ENCODE measurements around the gene COX7A2. TPM values are rescaled to one million over a fixed set of nuclear protein-coding genes. Genes with fewer than 3 reads are reported as not detected.
A peak's percentile ranks its signal among the peaks of the same experiment; 100 is the strongest.

Gene COX7A2
- total and polyA plus RNA-seq, 2 of the 13 experiments (the other 11 are each of a cell fraction or from before 2014, with no cell fraction given) = 407 to 556 TPM

DNA sequence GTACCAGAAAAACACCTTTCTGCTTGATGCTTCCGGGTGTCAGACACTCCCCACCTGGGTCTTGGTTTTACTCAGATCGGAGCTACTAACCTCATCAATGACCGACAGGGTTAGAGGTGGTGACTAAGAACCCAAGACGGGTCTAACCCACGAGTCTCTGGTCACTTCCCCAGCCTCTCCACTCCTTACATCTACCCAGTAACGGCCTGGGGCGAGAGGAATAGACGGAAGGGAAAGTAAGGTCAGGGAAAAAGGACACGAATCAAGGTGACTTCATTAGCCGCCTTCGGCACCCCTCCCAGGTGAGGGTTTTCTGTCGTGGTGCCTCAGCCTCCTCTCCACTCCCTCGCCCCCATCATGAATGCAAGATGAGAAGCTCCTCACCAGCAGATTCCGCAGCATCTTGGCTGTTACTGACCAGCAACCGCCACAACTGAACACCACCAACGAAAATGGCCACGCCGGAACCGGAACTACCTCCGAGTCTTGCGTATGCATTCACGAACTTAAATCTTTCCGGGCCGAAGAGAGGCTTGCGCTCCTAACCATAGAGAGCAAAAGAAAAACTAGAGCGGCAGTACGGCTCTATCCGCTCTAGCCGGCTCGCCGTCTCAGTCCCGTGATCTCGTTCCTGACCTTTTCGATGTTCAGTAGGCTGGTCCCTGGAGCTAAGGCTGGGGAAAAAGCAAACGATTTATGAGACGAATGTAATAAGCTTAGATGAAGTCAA lies at the start of gene COX7A2 (continued):
- TF ChIP-seq, protein P1, sequence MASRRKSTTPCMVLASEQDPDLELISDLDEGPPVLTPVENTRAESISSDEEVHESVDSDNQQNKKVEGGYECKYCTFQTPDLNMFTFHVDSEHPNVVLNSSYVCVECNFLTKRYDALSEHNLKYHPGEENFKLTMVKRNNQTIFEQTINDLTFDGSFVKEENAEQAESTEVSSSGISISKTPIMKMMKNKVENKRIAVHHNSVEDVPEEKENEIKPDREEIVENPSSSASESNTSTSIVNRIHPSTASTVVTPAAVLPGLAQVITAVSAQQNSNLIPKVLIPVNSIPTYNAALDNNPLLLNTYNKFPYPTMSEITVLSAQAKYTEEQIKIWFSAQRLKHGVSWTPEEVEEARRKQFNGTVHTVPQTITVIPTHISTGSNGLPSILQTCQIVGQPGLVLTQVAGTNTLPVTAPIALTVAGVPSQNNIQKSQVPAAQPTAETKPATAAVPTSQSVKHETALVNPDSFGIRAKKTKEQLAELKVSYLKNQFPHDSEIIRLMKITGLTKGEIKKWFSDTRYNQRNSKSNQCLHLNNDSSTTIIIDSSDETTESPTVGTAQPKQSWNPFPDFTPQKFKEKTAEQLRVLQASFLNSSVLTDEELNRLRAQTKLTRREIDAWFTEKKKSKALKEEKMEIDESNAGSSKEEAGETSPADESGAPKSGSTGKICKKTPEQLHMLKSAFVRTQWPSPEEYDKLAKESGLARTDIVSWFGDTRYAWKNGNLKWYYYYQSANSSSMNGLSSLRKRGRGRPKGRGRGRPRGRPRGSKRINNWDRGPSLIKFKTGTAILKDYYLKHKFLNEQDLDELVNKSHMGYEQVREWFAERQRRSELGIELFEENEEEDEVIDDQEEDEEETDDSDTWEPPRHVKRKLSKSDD (CRISPR knock-in tag; IDR thresholded peaks at IDR 0.05; ENCODE audit: low read depth) = peak; percentile 86; the same call in 1 of the 2 replicates
- TF ChIP-seq POLR2G (IDR thresholded peaks at IDR 0.05; ENCODE audit: low read depth, low read length) (peak; percentile 97), SATB2 (CRISPR knock-in tag; IDR thresholded peaks at IDR 0.05) (0 out of 2 replicates have a peak, but pooled peaks have one; percentile 59), GATAD1 (CRISPR knock-in tag; IDR thresholded peaks at IDR 0.05) (peak; percentile 94), MIER3 (CRISPR knock-in tag; IDR thresholded peaks at IDR 0.05; ENCODE audit: borderline replicate concordance) (peak; percentile 94), ZNF792 (CRISPR knock-in tag; IDR thresholded peaks at IDR 0.05) (peak; percentile 35; the same call in 1 of the 2 replicates), FOXJ3 (CRISPR knock-in tag; IDR thresholded peaks at IDR 0.05; ENCODE audit: borderline replicate concordance) (peak; percentile 14; the same call in 1 of the 2 replicates), ZNF251 (CRISPR knock-in tag; IDR thresholded peaks at IDR 0.05) (no peak), U2AF1 (optimal IDR thresholded peaks at IDR 0.05; ENCODE audit: low read depth, low read length) (peak; percentile 98), FLYWCH1 (CRISPR knock-in tag; IDR thresholded peaks at IDR 0.05) (peak; percentile 71; the same call in 1 of the 2 replicates), GATA4 (IDR thresholded peaks at IDR 0.05; ENCODE audit: borderline replicate concordance, low read depth) (peak; percentile 41; the same call in 1 of the 2 replicates), HOXA5 (CRISPR knock-in tag; IDR thresholded peaks at IDR 0.05) (peak; percentile 52; the same call in 1 of the 2 replicates), BHLHE40 (IDR thresholded peaks at IDR 0.05; ENCODE audit: low read length) (peak; percentile 89)
- TF ChIP-seq, protein P2, sequence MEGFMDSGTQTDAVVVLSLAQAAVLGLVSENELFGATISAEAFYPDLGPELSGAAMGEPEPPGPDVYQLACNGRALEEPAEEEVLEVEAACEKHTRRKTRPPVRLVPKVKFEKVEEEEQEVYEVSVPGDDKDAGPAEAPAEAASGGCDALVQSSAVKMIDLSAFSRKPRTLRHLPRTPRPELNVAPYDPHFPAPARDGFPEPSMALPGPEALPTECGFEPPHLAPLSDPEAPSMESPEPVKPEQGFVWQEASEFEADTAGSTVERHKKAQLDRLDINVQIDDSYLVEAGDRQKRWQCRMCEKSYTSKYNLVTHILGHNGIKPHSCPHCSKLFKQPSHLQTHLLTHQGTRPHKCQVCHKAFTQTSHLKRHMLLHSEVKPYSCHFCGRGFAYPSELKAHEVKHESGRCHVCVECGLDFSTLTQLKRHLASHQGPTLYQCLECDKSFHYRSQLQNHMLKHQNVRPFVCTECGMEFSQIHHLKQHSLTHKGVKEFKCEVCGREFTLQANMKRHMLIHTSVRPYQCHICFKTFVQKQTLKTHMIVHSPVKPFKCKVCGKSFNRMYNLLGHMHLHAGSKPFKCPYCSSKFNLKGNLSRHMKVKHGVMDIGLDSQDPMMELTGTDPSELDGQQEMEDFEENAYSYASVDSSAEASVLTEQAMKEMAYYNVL (CRISPR knock-in tag; IDR thresholded peaks at IDR 0.05; ENCODE audit: borderline replicate concordance) = 0 out of 2 replicates have a peak, but pooled peaks have one; percentile 22
- TF ChIP-seq, protein P3, sequence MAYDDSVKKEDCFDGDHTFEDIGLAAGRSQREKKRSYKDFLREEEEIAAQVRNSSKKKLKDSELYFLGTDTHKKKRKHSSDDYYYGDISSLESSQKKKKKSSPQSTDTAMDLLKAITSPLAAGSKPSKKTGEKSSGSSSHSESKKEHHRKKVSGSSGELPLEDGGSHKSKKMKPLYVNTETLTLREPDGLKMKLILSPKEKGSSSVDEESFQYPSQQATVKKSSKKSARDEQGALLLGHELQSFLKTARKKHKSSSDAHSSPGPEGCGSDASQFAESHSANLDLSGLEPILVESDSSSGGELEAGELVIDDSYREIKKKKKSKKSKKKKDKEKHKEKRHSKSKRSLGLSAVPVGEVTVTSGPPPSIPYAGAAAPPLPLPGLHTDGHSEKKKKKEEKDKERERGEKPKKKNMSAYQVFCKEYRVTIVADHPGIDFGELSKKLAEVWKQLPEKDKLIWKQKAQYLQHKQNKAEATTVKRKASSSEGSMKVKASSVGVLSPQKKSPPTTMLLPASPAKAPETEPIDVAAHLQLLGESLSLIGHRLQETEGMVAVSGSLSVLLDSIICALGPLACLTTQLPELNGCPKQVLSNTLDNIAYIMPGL (CRISPR knock-in tag; IDR thresholded peaks at IDR 0.05; ENCODE audit: borderline replicate concordance in 1 of 2, low read depth in 1 of 2) = peak; percentile 61 to 85; a peak in 1 of 4 replicates
- TF ChIP-seq, protein P4, sequence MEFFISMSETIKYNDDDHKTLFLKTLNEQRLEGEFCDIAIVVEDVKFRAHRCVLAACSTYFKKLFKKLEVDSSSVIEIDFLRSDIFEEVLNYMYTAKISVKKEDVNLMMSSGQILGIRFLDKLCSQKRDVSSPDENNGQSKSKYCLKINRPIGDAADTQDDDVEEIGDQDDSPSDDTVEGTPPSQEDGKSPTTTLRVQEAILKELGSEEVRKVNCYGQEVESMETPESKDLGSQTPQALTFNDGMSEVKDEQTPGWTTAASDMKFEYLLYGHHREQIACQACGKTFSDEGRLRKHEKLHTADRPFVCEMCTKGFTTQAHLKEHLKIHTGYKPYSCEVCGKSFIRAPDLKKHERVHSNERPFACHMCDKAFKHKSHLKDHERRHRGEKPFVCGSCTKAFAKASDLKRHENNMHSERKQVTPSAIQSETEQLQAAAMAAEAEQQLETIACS (CRISPR knock-in tag; IDR thresholded peaks at IDR 0.05) = no peak

Measured in HepG2 (cell line).